DND-41 (cell line): Measurements from ENCODE around the gene RAB42.

Experiments used
- ATAC-seq: fragments of 200-7000 bp; cut with Tn5 transposase; 3 replicates; pipeline ENCODE4 v1.9.1; 2021; ENCODE audit warnings: low read depth; ENCODE audit not compliant: insufficient read depth
- DNase-seq: peaks from one replicate; pipeline ENCODE4 v3.0.0-alpha.2; 2020
- H2AFZ ChIP-seq: 2 replicates; pipeline ENCODE4 v1.6.0; 2012; ENCODE audit warnings: low read depth, low read length
- H3K27ac ChIP-seq: 2 replicates; pipeline ENCODE4 v1.5.1; 2012; ENCODE audit warnings: low read length, inconsistent platforms
- H3K27me3 ChIP-seq: fragments of 200-600 bp; sonication (generic); 2 replicates; pipeline ENCODE4 v1.6.0; 2012; ENCODE audit warnings: low read length, mild to moderate bottlenecking, inconsistent platforms; ENCODE audit not compliant: insufficient read depth, poor library complexity
- H3K36me3 ChIP-seq: 2 replicates; pipeline ENCODE4 v1.5.1; 2012; ENCODE audit warnings: low read length, inconsistent platforms; ENCODE audit not compliant: insufficient read depth
- H3K4me1 ChIP-seq: 2 replicates; pipeline ENCODE4 v1.5.1; 2012; ENCODE audit warnings: mild to moderate bottlenecking, low read length; ENCODE audit not compliant: insufficient read depth
- H3K4me2 ChIP-seq: 2 replicates; pipeline ENCODE4 v1.6.0; 2012; ENCODE audit warnings: mild to moderate bottlenecking, moderate library complexity, low read length, inconsistent platforms; ENCODE audit not compliant: insufficient read depth
- H3K4me3 ChIP-seq, 2 experiments: fragments of 200-600 bp in 1 of 2; shearing (Covaris generic) in 1 of 2; 2 replicates each; pipeline ENCODE4 v1.5.1; 2012 to 2016; ENCODE audit warnings: inconsistent platforms in 2 of 2, low read length in 2 of 2, mild to moderate bottlenecking in 2 of 2, low read depth in 1 of 2, moderate library complexity in 1 of 2
- H3K79me2 ChIP-seq: 2 replicates; pipeline ENCODE4 v1.6.0; 2012; ENCODE audit warnings: low read length, inconsistent platforms; ENCODE audit not compliant: insufficient read depth
- H3K9ac ChIP-seq: 2 replicates; pipeline ENCODE4 v1.6.0; 2012; ENCODE audit warnings: low read depth, mild to moderate bottlenecking, inconsistent platforms, low read length, moderate library complexity
- H3K9me3 ChIP-seq: 2 replicates; pipeline ENCODE4 v1.5.1; 2012; ENCODE audit warnings: low read length, moderate library complexity, mild to moderate bottlenecking, inconsistent platforms; ENCODE audit not compliant: insufficient read depth, severe bottlenecking
- H4K20me1 ChIP-seq: 2 replicates; pipeline ENCODE4 v1.6.0; 2012; ENCODE audit warnings: low read length; ENCODE audit not compliant: insufficient read depth
- EZH2 ChIP-seq: IDR thresholded peaks from 3 replicates; pipeline ENCODE4 v1.6.1; 2012; ENCODE audit warnings: borderline replicate concordance, low read depth, mild to moderate bottlenecking, moderate library complexity, low read length, inconsistent platforms; ENCODE audit not compliant: severe bottlenecking
- TF ChIP-seq, protein P1 (sequence below): IDR thresholded peaks from 2 replicates; pipeline ENCODE4 v1.5.1; 2012; ENCODE audit warnings: borderline replicate concordance, low read length, moderate library complexity, mild to moderate bottlenecking; ENCODE audit not compliant: poor library complexity, severe bottlenecking; ENCODE audit errors: extremely low read depth

RAB42 gene

DNA sequence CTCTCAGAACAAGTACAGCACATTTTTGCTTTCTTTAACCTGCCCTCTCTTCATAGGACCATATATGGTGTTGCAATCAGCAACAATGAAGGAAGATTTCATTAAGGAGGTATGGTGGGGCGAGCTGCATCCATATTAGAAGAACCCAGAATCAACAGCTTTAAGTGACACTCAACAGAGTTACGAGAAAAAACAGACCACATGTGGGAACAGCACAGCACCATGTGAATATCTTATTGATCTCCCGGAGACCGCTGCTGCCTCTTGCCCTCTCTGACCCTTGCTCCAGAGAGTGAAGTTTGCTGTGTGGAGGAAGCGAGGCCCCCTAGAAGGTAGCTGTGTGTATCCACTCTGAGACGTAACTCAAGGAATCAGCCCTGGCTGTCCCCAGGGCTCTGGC lies 12.9 kb downstream of the RAB42 start:
- Histone ChIP-seq H2AFZ (no peak overlapping the region), H3K36me3 (peaks cover 57% of the 10 kb centered on the region), H3K9me3 (no peaks in the 10 kb centered on the region), H3K9ac (no peak overlapping the region), H3K79me2 (no peaks in the 10 kb centered on the region), H3K4me1 (no peaks in the 10 kb centered on the region), H3K4me2 (no peak overlapping the region), H3K4me3 (no peak overlapping the region), H4K20me1 (no peaks in the 10 kb centered on the region), H3K27me3 (no peaks in the 10 kb centered on the region), H3K27ac (no peak overlapping the region)
- ATAC-seq = no peak
- TF ChIP-seq, protein P1, sequence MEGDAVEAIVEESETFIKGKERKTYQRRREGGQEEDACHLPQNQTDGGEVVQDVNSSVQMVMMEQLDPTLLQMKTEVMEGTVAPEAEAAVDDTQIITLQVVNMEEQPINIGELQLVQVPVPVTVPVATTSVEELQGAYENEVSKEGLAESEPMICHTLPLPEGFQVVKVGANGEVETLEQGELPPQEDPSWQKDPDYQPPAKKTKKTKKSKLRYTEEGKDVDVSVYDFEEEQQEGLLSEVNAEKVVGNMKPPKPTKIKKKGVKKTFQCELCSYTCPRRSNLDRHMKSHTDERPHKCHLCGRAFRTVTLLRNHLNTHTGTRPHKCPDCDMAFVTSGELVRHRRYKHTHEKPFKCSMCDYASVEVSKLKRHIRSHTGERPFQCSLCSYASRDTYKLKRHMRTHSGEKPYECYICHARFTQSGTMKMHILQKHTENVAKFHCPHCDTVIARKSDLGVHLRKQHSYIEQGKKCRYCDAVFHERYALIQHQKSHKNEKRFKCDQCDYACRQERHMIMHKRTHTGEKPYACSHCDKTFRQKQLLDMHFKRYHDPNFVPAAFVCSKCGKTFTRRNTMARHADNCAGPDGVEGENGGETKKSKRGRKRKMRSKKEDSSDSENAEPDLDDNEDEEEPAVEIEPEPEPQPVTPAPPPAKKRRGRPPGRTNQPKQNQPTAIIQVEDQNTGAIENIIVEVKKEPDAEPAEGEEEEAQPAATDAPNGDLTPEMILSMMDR = no peak
- no peak for TF ChIP-seq EZH2
- no peak for DNase-seq

GRCh38 chr1:28606771-28607170 lies 14.7 kb downstream of the RAB42 start:
- H3K4me1 ChIP-seq = no peaks in the 10 kb centered on the region
- no peak for DNase-seq
- H3K4me3 ChIP-seq = no peak overlapping the region
- H4K20me1 ChIP-seq = no peaks in the 10 kb centered on the region
- H3K79me2 ChIP-seq = no peaks in the 10 kb centered on the region
- H3K9me3 ChIP-seq = no peaks in the 10 kb centered on the region
- TF ChIP-seq, protein P1 = no peak
- TF ChIP-seq EZH2 = no peak
- H3K9ac ChIP-seq = no peak overlapping the region
- H2AFZ ChIP-seq = no peak overlapping the region
- H3K27ac ChIP-seq = no peak overlapping the region
- ATAC-seq = no peak
- H3K36me3 ChIP-seq = peaks cover 65% of the 10 kb centered on the region
- no peaks in the 10 kb centered on the region for H3K27me3 ChIP-seq
- H3K4me2 ChIP-seq = no peak overlapping the region

GRCh38 chr1:28613175-28613574 lies 21.1 kb downstream of the RAB42 start:
- Histone ChIP-seq H3K9me3 (no peaks in the 10 kb centered on the region), H3K79me2 (no peaks in the 10 kb centered on the region), H3K27ac (no peak overlapping the region), H3K9ac (no peak overlapping the region), H3K4me1 (no peaks in the 10 kb centered on the region), H3K27me3 (no peaks in the 10 kb centered on the region), H3K4me2 (no peak overlapping the region), H3K4me3 (no peak overlapping the region), H4K20me1 (no peaks in the 10 kb centered on the region), H2AFZ (no peak overlapping the region), H3K36me3 (peaks cover 49% of the 10 kb centered on the region)
- DNase-seq (no peak), ATAC-seq (no peak)
- TF ChIP-seq EZH2 = no peak
- TF ChIP-seq, protein P1 = no peak

GRCh38 chr1:28631713-28632112 lies 39.6 kb downstream of the RAB42 start:
- Histone ChIP-seq H3K9ac (no peak overlapping the region), H3K4me2 (no peak overlapping the region), H3K79me2 (peaks cover 10% of the 10 kb centered on the region), H3K36me3 (no peaks in the 10 kb centered on the region), H4K20me1 (no peaks in the 10 kb centered on the region), H3K4me1 (no peaks in the 10 kb centered on the region), H3K27ac (no peak overlapping the region), H2AFZ (no peak overlapping the region), H3K27me3 (no peaks in the 10 kb centered on the region), H3K4me3 (no peak overlapping the region), H3K9me3 (no peaks in the 10 kb centered on the region)
- ATAC-seq (no peak), DNase-seq (no peak)
- TF ChIP-seq EZH2 = no peak
- TF ChIP-seq, protein P1 = no peak
